CD4-positive, alpha-beta memory T cell (primary cell): Measurements from ENCODE around the gene GPR139. TPM values are rescaled to one million over a fixed set of nuclear protein-coding genes. Genes with fewer than 3 reads are reported as not detected.

Experiments
- CTCF ChIA-PET: fragments of 350-600 bp; sonication (Branson Sonifier 250); formaldehyde crosslinking; loops from one replicate; lab custom pipeline; 2021; ENCODE audit warnings: inconsistent platforms; ENCODE audit not compliant: partially characterized antibody; lab: Charles Lee
- POLR2A ChIA-PET: fragments of 350-600 bp; sonication (Branson Sonifier 250); formaldehyde crosslinking; loops from one replicate; lab custom pipeline; 2021; ENCODE audit not compliant: partially characterized antibody; lab: Charles Lee
- DNase-seq, 5 donors: peaks; one replicate each; pipeline versions ENCODE4 v3.0.0 to v3.0.0-alpha.2; 2020 to 2022; ENCODE audit warnings: mixed read lengths in 1 of 5
- H3K27ac ChIP-seq: one replicate; pipeline ENCODE4 v1.7.0; 2013; ENCODE audit warnings: low read depth, low read length
- H3K27me3 ChIP-seq: 2 replicates; pipeline ENCODE4 v1.7.0; 2013; ENCODE audit warnings: mild to moderate bottlenecking, low read length, moderate library complexity; ENCODE audit not compliant: insufficient read depth
- H3K36me3 ChIP-seq: 2 replicates; pipeline ENCODE4 v1.7.0; 2013; ENCODE audit warnings: mild to moderate bottlenecking, low read length, moderate library complexity; ENCODE audit not compliant: insufficient read depth
- H3K4me1 ChIP-seq: 2 replicates; pipeline ENCODE4 v1.7.0; 2013; ENCODE audit warnings: mild to moderate bottlenecking, low read length, moderate library complexity; ENCODE audit not compliant: insufficient read depth
- H3K4me3 ChIP-seq, 2 donors: one replicate each; pipeline ENCODE4 v1.7.0; 2013; ENCODE audit warnings: low read length in 2 of 2, mild to moderate bottlenecking in 1 of 2
- H3K9me3 ChIP-seq, 2 donors: one replicate each; pipeline ENCODE4 v1.7.0; 2013; ENCODE audit warnings: low read length in 2 of 2, control low read depth in 1 of 2; ENCODE audit not compliant: control insufficient read depth in 1 of 2
- H3K27ac Mint-ChIP-seq, 7 donors: one replicate each; pipeline ENCODE4 v1.8.0; 2020 to 2021; ENCODE audit warnings: mixed read lengths in 7 of 7, mild to moderate bottlenecking in 6 of 7, inconsistent platforms in 3 of 7, moderate library complexity in 3 of 7
- H3K27me3 Mint-ChIP-seq, 2 donors: one replicate each; pipeline ENCODE4 v1.8.0; 2020 to 2021; ENCODE audit warnings: mixed read lengths in 2 of 2
- H3K36me3 Mint-ChIP-seq, 2 donors: one replicate each; pipeline ENCODE4 v1.8.0; 2020 to 2021; ENCODE audit warnings: mixed read lengths in 2 of 2, inconsistent platforms in 1 of 2, mild to moderate bottlenecking in 1 of 2
- H3K4me1 Mint-ChIP-seq, 4 donors: one replicate each; pipeline ENCODE4 v1.8.0; 2020 to 2021; ENCODE audit warnings: mixed read lengths in 4 of 4, mild to moderate bottlenecking in 1 of 4
- H3K4me3 Mint-ChIP-seq, 8 donors: one replicate each; pipeline ENCODE4 v1.8.0; 2020 to 2021; ENCODE audit warnings: mixed read lengths in 8 of 8, mild to moderate bottlenecking in 7 of 8, moderate library complexity in 6 of 8, inconsistent platforms in 3 of 8
- H3K9me3 Mint-ChIP-seq, 8 donors: one replicate each; pipeline ENCODE4 v1.8.0; 2020 to 2021; ENCODE audit warnings: mixed read lengths in 8 of 8, mild to moderate bottlenecking in 5 of 8, inconsistent platforms in 3 of 8, moderate library complexity in 1 of 8
- intact Hi-C: fragments of 100-400 bp; cut with micrococcal nuclease; formaldehyde crosslinking; loops from one replicate; pipeline ENCODE4 v1.15.1; 2023
- polyA plus RNA-seq, 2 donors: library from polyadenylated mRNA; unstranded; fragments of 300-500 nt; fragmentation: Illumina TruSeq; gene quantifications; one replicate each; pipeline ENCODE4 v1.2.3, GENCODE V29; 2021
- total RNA-seq, 2 experiments: library from RNA; stranded (reverse); gene quantifications; one replicate each; pipeline ENCODE4 v1.2.3, GENCODE V29; 2021

The GPR139 gene
- total and polyA plus RNA-seq, 4 experiments from 2014 or later = not detected

- POLR2A ChIA-PET = no interaction called here
- no peak overlapping the region for H3K27ac Mint-ChIP-seq
Observed at GRCh38 chr16:20004931-20005330, 68.8 kb downstream of the GPR139 start.

DNA sequence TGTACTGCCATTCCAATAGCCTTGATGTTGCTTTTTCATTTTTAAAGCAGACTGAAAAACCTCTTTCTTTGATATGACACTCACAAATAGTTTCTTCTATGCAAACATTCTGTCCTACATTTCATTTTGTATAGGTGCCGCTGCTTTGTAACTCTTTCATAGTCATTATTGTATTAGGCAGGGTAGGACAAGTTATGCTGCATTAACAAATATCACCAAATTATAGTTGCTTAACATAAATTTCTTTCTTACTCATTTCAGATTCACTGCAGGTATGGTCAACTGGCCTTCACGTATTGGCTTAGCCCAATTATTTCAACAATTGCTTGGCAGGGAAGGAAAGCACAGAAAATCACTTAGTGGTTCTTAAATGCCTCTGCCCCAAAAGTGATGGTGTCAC, 70.8 kb downstream of the GPR139 start:
- H3K27me3 Mint-ChIP-seq = peaks cover 4% of the 10 kb centered on the region in 2 donors
- no peak overlapping the region for H3K4me3 ChIP-seq
- H3K4me1 ChIP-seq = no peaks in the 10 kb centered on the region
- no peak for DNase-seq
- H3K4me1 Mint-ChIP-seq = no peaks in the 10 kb centered on the region
- H3K9me3 ChIP-seq = no peaks in the 10 kb centered on the region
- ChIA-PET POLR2A (no interaction called here), CTCF (no interaction called here)
- H3K27ac ChIP-seq = no peak overlapping the region
- no peak overlapping the region for H3K4me3 Mint-ChIP-seq
- no peaks in the 10 kb centered on the region for H3K36me3 ChIP-seq
- H3K9me3 Mint-ChIP-seq = peaks cover 0 to 4% (median 1%) of the 10 kb centered on the region in 8 donors
- H3K27me3 ChIP-seq = no peaks in the 10 kb centered on the region
- H3K27ac Mint-ChIP-seq = no peak overlapping the region
- intact Hi-C loops = no loop called here
- H3K36me3 Mint-ChIP-seq = no peaks in the 10 kb centered on the region

More at GRCh38 chr16:20004931-20005330, 68.8 kb downstream of the GPR139 start:
- Histone ChIP-seq H3K27me3 (no peaks in the 10 kb centered on the region), H3K27ac (no peak overlapping the region), H3K4me3 (no peak overlapping the region), H3K36me3 (no peaks in the 10 kb centered on the region), H3K9me3 (no peaks in the 10 kb centered on the region), H3K4me1 (no peaks in the 10 kb centered on the region)
- H3K4me1 Mint-ChIP-seq = no peaks in the 10 kb centered on the region
- peaks cover 4 to 7% of the 10 kb centered on the region in 2 donors for H3K27me3 Mint-ChIP-seq
- no peak for DNase-seq
- no peaks in the 10 kb centered on the region for H3K36me3 Mint-ChIP-seq
- CTCF ChIA-PET = no interaction called here
- no peak overlapping the region for H3K4me3 Mint-ChIP-seq
- peaks cover 0 to 4% (median 1%) of the 10 kb centered on the region in 8 donors for H3K9me3 Mint-ChIP-seq
- intact Hi-C loops = no loop called here

DNA sequence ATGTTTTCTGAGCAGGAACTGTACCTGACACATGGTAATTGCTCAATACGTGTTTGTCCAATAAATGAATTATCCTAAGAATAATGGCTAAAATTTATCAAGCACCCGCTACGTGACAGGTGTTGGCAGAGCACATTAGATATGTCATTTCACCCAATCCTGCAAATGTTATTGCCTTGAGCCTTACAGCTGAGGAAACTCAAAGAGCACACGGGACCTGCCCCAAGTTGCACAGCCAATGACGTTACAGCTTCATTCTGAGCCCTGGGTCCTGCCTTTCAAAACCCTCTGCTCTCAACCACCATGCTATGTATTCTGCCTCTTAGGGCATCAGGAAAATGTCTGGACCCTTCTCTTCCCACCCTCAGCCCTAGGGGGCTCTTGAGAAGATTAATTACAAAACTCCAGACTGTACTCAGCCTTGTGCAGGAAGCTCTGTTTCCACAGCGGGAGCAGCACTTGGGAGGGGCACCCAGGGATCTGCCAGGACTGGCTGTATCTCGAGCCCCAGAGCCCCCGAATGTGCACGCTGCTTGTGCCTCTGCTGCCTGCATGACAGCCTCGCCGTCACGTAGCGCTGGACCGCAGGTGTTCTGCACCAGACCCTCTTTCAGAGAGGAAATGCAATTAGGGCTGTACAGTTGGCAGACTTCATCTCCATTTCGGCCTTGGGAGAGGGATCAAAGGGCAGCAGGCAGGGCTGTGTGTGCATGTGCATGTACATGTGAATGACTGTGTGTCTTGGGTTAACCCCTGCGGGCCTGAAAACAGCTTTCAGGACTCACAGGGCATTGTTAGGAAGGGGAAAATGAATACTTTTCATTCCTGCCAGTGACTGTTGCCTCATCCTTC, 71.6 kb downstream of the GPR139 start:
- H3K9me3 Mint-ChIP-seq = peaks cover 0 to 4% (median 2%) of the 10 kb centered on the region in 8 donors
- H3K27me3 ChIP-seq = no peaks in the 10 kb centered on the region
- POLR2A ChIA-PET = no interaction called here
- no peak overlapping the region for H3K27ac ChIP-seq
- no peak for DNase-seq
- H3K27ac Mint-ChIP-seq = no peak overlapping the region
- H3K4me3 ChIP-seq = no peak overlapping the region
- H3K4me3 Mint-ChIP-seq = no peak overlapping the region
- H3K36me3 ChIP-seq = no peaks in the 10 kb centered on the region
- intact Hi-C loops = no loop called here
- H3K9me3 ChIP-seq = no peaks in the 10 kb centered on the region
- H3K4me1 Mint-ChIP-seq = no peaks in the 10 kb centered on the region
- H3K27me3 Mint-ChIP-seq = peaks cover 4% of the 10 kb centered on the region in 2 donors
- H3K4me1 ChIP-seq = no peaks in the 10 kb centered on the region
- H3K36me3 Mint-ChIP-seq = no peaks in the 10 kb centered on the region
- CTCF ChIA-PET = no interaction called here

- Mint-ChIP-seq H3K27me3 (peaks cover 4 to 6% of the 10 kb centered on the region in 2 donors), H3K36me3 (no peaks in the 10 kb centered on the region)
Observed at GRCh38 chr16:19997734-19998133, 76.0 kb downstream of the GPR139 start.

GRCh38 chr16:19997264-19997663, 76.4 kb downstream of the GPR139 start:
- Mint-ChIP-seq H3K36me3 (no peaks in the 10 kb centered on the region), H3K4me3 (no peak overlapping the region), H3K9me3 (peaks cover 0 to 4% (median 0%) of the 10 kb centered on the region in 8 donors), H3K27ac (no peak overlapping the region), H3K27me3 (peaks cover 4% of the 10 kb centered on the region in 2 donors), H3K4me1 (no peaks in the 10 kb centered on the region)
- ChIA-PET POLR2A (no interaction called here), CTCF (no interaction called here)
- H3K27ac ChIP-seq = no peak overlapping the region
- no peak for DNase-seq
- H3K4me1 ChIP-seq = no peaks in the 10 kb centered on the region
- intact Hi-C loops = no loop called here
- H3K4me3 ChIP-seq = no peak overlapping the region
- H3K36me3 ChIP-seq = no peaks in the 10 kb centered on the region
- H3K27me3 ChIP-seq = no peaks in the 10 kb centered on the region
- H3K9me3 ChIP-seq = no peaks in the 10 kb centered on the region

More at GRCh38 chr16:19997734-19998133, 76.0 kb downstream of the GPR139 start:
- intact Hi-C loops = no loop called here
- Histone ChIP-seq H3K4me1 (no peaks in the 10 kb centered on the region), H3K27ac (no peak overlapping the region), H3K27me3 (no peaks in the 10 kb centered on the region), H3K4me3 (no peak overlapping the region), H3K9me3 (no peaks in the 10 kb centered on the region), H3K36me3 (no peaks in the 10 kb centered on the region)
- Mint-ChIP-seq H3K9me3 (peaks cover 0 to 4% (median 0%) of the 10 kb centered on the region in 8 donors), H3K4me3 (no peak overlapping the region), H3K4me1 (no peaks in the 10 kb centered on the region), H3K27ac (no peak overlapping the region)
- ChIA-PET CTCF (no interaction called here), POLR2A (no interaction called here)
- no peak for DNase-seq

- peaks cover 0 to 2% of the 10 kb centered on the region in 2 donors for H3K27me3 Mint-ChIP-seq
- no peak overlapping the region for H3K27ac Mint-ChIP-seq
- Histone ChIP-seq H3K9me3 (no peaks in the 10 kb centered on the region), H3K27ac (no peak overlapping the region), H3K27me3 (no peaks in the 10 kb centered on the region), H3K36me3 (no peaks in the 10 kb centered on the region), H3K4me1 (no peaks in the 10 kb centered on the region), H3K4me3 (no peak overlapping the region)
- no peak for DNase-seq
- POLR2A ChIA-PET = no interaction called here
- no peaks in the 10 kb centered on the region for H3K4me1 Mint-ChIP-seq
- no peaks in the 10 kb centered on the region for H3K36me3 Mint-ChIP-seq
- no peak overlapping the region for H3K4me3 Mint-ChIP-seq
- CTCF ChIA-PET = no interaction called here
- intact Hi-C loops = no loop called here
- peaks cover 0 to 3% (median 0%) of the 10 kb centered on the region in 8 donors for H3K9me3 Mint-ChIP-seq
Observed at GRCh38 chr16:19994466-19995170, 79.1 kb downstream of the GPR139 start.

- Histone ChIP-seq H3K27ac (no peak overlapping the region), H3K9me3 (no peaks in the 10 kb centered on the region), H3K27me3 (no peaks in the 10 kb centered on the region), H3K36me3 (no peaks in the 10 kb centered on the region), H3K4me1 (no peaks in the 10 kb centered on the region), H3K4me3 (no peak overlapping the region)
- ChIA-PET POLR2A (no interaction called here), CTCF (no interaction called here)
- Mint-ChIP-seq H3K9me3 (peaks cover 0 to 5% (median 0%) of the 10 kb centered on the region in 8 donors), H3K27ac (no peak overlapping the region), H3K4me3 (no peak overlapping the region), H3K27me3 (peaks cover 0 to 2% of the 10 kb centered on the region in 2 donors), H3K4me1 (no peaks in the 10 kb centered on the region), H3K36me3 (no peaks in the 10 kb centered on the region)
- DNase-seq = no peak
- intact Hi-C loops = no loop called here
Observed at GRCh38 chr16:19991614-19992013, 82.1 kb downstream of the GPR139 start.
